H1 (cell line): ENCODE results near the gene MIPOL1. TPM values are rescaled to one million over a fixed set of nuclear protein-coding genes. Genes with fewer than 3 reads are reported as not detected.

ENCODE experiments used
- EGR1 ChIP-seq: IDR thresholded peaks from 2 replicates; pipeline ENCODE4 v1.6.1; 2011; ENCODE audit warnings: low read depth, low read length, borderline replicate concordance
- EP300 ChIP-seq, 2 experiments: IDR thresholded peaks; 1 replicate in 1 of 2; 2 replicates in 1 of 2; pipeline ENCODE4 v1.6.1; 2011 to 2012; ENCODE audit warnings: low read depth in 2 of 2, low read length in 2 of 2, mild to moderate bottlenecking in 2 of 2, borderline replicate concordance in 1 of 2, inconsistent platforms in 1 of 2, moderate library complexity in 1 of 2
- POLR2A ChIP-seq, 2 experiments: IDR thresholded peaks; 1 replicate in 1 of 2; 2 replicates in 1 of 2; pipeline ENCODE4 v1.6.1; 2011; ENCODE audit warnings: low read depth in 2 of 2, low read length in 2 of 2, mild to moderate bottlenecking in 2 of 2; ENCODE audit errors: control extremely low read depth in 1 of 2
- SAP30 ChIP-seq: fragments of 300-600 bp; sonication (generic); IDR thresholded peaks from 2 replicates; pipeline ENCODE4 v1.7.1; 2012; ENCODE audit warnings: low read length, moderate library complexity, mild to moderate bottlenecking, inconsistent platforms; ENCODE audit not compliant: insufficient read depth, insufficient replicate concordance
- SP2 ChIP-seq: IDR thresholded peaks from 2 replicates; pipeline ENCODE4 v1.6.1; 2012; ENCODE audit warnings: mild to moderate bottlenecking, low read length, inconsistent platforms
- SUZ12 ChIP-seq: fragments of 200-600 bp; sonication (generic); IDR thresholded peaks from 2 replicates; pipeline ENCODE4 v1.6.1; 2012; ENCODE audit warnings: mild to moderate bottlenecking, inconsistent platforms, low read length, moderate library complexity, mixed read lengths
- TCF12 ChIP-seq: IDR thresholded peaks from 2 replicates; pipeline ENCODE4 v1.6.1; 2011; ENCODE audit warnings: low read depth, mild to moderate bottlenecking, low read length
- polyA plus RNA-seq, 7 experiments: library from polyadenylated mRNA; depleted of rRNA in 3 of 7; stranded (reverse) in 5 of 7; unstranded in 2 of 7; fragments of >200 nt in 5 of 7; fragments of 200-250 nt in 2 of 7; gene quantifications; 1 replicate in 5 of 7; 2 replicates in 1 of 7; 4 replicates in 1 of 7; pipeline versions ENCODE4 v1.2.1 to v1.2.3, GENCODE V29; 2011 to 2013; ENCODE audit warnings: missing spikeins in 2 of 7, mixed read lengths in 2 of 7
- total RNA-seq: library from RNA; stranded (reverse); fragmentation: NEBNext Ultra II Directional; extraction: Animal tissue kit (Norgen Biotek cat#: 25700); gene quantifications from 2 replicates; pipeline ENCODE4 v1.2.1, GENCODE V29; 2021
- TF ChIP-seq, protein P1 (sequence below): fragments of 300-600 bp; sonication (generic); IDR thresholded peaks from 2 replicates; pipeline ENCODE4 v1.7.1; 2012; ENCODE audit warnings: low read length, moderate library complexity, mild to moderate bottlenecking, inconsistent platforms; ENCODE audit not compliant: insufficient replicate concordance
- TF ChIP-seq, protein P2 (sequence below), 3 experiments: IDR thresholded peaks; 1 replicate in 2 of 3; 2 replicates in 1 of 3; pipeline versions ENCODE4 v1.5.1 to v1.6.1; 2011; ENCODE audit warnings: low read length in 3 of 3, mild to moderate bottlenecking in 3 of 3, inconsistent platforms in 2 of 3, low read depth in 1 of 3, moderate library complexity in 1 of 3; ENCODE audit not compliant: insufficient read depth in 1 of 3; ENCODE audit errors: control extremely low read depth in 1 of 3

MIPOL1 gene
- total and polyA plus RNA-seq, 2 of the 8 experiments (the other 6 are each of a cell fraction or from before 2014, with no cell fraction given) = 2.8 to 23.9 TPM

DNA sequence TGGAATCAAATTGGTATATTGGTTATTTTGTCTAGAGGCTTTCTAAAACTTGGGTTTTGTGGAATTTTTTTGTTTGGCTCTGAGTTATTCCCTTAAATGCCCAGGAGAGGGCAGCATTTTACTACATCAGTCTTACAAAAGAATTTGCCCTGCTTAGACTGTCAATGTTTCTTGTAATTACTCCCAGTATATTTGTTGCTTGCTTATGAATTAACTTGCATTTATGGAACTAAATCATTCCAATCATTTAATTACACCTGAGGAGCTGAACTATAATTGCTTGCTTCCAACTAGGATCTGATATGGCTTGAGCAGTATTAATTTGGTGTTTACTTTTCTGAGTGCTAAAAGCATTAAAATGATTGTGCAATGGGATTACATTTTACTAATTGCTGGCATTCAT is 48.7 kb downstream of the MIPOL1 start (continued):
- TF ChIP-seq, protein P1, sequence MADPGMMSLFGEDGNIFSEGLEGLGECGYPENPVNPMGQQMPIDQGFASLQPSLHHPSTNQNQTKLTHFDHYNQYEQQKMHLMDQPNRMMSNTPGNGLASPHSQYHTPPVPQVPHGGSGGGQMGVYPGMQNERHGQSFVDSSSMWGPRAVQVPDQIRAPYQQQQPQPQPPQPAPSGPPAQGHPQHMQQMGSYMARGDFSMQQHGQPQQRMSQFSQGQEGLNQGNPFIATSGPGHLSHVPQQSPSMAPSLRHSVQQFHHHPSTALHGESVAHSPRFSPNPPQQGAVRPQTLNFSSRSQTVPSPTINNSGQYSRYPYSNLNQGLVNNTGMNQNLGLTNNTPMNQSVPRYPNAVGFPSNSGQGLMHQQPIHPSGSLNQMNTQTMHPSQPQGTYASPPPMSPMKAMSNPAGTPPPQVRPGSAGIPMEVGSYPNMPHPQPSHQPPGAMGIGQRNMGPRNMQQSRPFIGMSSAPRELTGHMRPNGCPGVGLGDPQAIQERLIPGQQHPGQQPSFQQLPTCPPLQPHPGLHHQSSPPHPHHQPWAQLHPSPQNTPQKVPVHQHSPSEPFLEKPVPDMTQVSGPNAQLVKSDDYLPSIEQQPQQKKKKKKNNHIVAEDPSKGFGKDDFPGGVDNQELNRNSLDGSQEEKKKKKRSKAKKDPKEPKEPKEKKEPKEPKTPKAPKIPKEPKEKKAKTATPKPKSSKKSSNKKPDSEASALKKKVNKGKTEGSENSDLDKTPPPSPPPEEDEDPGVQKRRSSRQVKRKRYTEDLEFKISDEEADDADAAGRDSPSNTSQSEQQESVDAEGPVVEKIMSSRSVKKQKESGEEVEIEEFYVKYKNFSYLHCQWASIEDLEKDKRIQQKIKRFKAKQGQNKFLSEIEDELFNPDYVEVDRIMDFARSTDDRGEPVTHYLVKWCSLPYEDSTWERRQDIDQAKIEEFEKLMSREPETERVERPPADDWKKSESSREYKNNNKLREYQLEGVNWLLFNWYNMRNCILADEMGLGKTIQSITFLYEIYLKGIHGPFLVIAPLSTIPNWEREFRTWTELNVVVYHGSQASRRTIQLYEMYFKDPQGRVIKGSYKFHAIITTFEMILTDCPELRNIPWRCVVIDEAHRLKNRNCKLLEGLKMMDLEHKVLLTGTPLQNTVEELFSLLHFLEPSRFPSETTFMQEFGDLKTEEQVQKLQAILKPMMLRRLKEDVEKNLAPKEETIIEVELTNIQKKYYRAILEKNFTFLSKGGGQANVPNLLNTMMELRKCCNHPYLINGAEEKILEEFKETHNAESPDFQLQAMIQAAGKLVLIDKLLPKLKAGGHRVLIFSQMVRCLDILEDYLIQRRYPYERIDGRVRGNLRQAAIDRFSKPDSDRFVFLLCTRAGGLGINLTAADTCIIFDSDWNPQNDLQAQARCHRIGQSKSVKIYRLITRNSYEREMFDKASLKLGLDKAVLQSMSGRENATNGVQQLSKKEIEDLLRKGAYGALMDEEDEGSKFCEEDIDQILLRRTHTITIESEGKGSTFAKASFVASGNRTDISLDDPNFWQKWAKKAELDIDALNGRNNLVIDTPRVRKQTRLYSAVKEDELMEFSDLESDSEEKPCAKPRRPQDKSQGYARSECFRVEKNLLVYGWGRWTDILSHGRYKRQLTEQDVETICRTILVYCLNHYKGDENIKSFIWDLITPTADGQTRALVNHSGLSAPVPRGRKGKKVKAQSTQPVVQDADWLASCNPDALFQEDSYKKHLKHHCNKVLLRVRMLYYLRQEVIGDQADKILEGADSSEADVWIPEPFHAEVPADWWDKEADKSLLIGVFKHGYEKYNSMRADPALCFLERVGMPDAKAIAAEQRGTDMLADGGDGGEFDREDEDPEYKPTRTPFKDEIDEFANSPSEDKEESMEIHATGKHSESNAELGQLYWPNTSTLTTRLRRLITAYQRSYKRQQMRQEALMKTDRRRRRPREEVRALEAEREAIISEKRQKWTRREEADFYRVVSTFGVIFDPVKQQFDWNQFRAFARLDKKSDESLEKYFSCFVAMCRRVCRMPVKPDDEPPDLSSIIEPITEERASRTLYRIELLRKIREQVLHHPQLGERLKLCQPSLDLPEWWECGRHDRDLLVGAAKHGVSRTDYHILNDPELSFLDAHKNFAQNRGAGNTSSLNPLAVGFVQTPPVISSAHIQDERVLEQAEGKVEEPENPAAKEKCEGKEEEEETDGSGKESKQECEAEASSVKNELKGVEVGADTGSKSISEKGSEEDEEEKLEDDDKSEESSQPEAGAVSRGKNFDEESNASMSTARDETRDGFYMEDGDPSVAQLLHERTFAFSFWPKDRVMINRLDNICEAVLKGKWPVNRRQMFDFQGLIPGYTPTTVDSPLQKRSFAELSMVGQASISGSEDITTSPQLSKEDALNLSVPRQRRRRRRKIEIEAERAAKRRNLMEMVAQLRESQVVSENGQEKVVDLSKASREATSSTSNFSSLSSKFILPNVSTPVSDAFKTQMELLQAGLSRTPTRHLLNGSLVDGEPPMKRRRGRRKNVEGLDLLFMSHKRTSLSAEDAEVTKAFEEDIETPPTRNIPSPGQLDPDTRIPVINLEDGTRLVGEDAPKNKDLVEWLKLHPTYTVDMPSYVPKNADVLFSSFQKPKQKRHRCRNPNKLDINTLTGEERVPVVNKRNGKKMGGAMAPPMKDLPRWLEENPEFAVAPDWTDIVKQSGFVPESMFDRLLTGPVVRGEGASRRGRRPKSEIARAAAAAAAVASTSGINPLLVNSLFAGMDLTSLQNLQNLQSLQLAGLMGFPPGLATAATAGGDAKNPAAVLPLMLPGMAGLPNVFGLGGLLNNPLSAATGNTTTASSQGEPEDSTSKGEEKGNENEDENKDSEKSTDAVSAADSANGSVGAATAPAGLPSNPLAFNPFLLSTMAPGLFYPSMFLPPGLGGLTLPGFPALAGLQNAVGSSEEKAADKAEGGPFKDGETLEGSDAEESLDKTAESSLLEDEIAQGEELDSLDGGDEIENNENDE = no peak
- no peak for TF ChIP-seq SP2
- TF ChIP-seq SUZ12 = no peak
- no peak for TF ChIP-seq EP300 (IDR thresholded peaks at IDR 0.05; ENCODE audit: borderline replicate concordance in 1 of 2, low read depth in 2 of 2, low read length in 2 of 2)
- TF ChIP-seq SAP30 = no peak
- no peak for TF ChIP-seq TCF12
- TF ChIP-seq EGR1 = no peak
- TF ChIP-seq, protein P2, sequence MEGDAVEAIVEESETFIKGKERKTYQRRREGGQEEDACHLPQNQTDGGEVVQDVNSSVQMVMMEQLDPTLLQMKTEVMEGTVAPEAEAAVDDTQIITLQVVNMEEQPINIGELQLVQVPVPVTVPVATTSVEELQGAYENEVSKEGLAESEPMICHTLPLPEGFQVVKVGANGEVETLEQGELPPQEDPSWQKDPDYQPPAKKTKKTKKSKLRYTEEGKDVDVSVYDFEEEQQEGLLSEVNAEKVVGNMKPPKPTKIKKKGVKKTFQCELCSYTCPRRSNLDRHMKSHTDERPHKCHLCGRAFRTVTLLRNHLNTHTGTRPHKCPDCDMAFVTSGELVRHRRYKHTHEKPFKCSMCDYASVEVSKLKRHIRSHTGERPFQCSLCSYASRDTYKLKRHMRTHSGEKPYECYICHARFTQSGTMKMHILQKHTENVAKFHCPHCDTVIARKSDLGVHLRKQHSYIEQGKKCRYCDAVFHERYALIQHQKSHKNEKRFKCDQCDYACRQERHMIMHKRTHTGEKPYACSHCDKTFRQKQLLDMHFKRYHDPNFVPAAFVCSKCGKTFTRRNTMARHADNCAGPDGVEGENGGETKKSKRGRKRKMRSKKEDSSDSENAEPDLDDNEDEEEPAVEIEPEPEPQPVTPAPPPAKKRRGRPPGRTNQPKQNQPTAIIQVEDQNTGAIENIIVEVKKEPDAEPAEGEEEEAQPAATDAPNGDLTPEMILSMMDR (IDR thresholded peaks at IDR 0.05; ENCODE audit: control extremely low read depth in 1 of 3, insufficient read depth in 1 of 3, low read depth in 1 of 3, low read length in 3 of 3) = peak in 2 of 3 experiments; percentile 45 to 58; a peak in 2 of 4 replicates
- TF ChIP-seq POLR2A (IDR thresholded peaks at IDR 0.05; ENCODE audit: control extremely low read depth in 1 of 2, low read depth in 2 of 2, low read length in 2 of 2) = no peak
